Hepatocyte (in vitro differentiated cells): ENCODE measurements around the gene TMEM255B. TPM values are rescaled to one million over a fixed set of nuclear protein-coding genes. Genes with fewer than 3 reads are reported as not detected.
A peak's percentile ranks its signal among the peaks of the same experiment; 100 is the strongest.
"Not testable (repeated sequence)": the region's sequence is repeated elsewhere in the genome, so short reads cannot be mapped to it uniquely, and the experiment has no call there.

Experiments
- DNase-seq: peaks from one replicate; pipeline ENCODE4 v3.0.0-alpha.2; 2016; ENCODE audit warnings: low spot score
- H2AFZ ChIP-seq: fragments of 200-600 bp; sonication (generic); 2 replicates; pipeline ENCODE4 v1.6.0; 2016; ENCODE audit warnings: antibody characterized with exemption, mild to moderate bottlenecking
- H3K27ac ChIP-seq: fragments of 200-600 bp; sonication (generic); 2 replicates; pipeline ENCODE4 v1.5.1; 2016; ENCODE audit warnings: mild to moderate bottlenecking
- H3K27me3 ChIP-seq: fragments of 200-600 bp; sonication (generic); 2 replicates; pipeline ENCODE4 v1.6.1; 2016
- H3K36me3 ChIP-seq: fragments of 200-600 bp; sonication (generic); replicated peaks from 2 replicates; pipeline ENCODE4 v1.5.1; 2016; ENCODE audit warnings: low read depth; ENCODE audit not compliant: insufficient read depth
- H3K4me1 ChIP-seq: fragments of 200-600 bp; sonication (generic); 2 replicates; pipeline ENCODE4 v1.5.1; 2016; ENCODE audit warnings: mild to moderate bottlenecking, moderate library complexity; ENCODE audit not compliant: insufficient read depth
- H3K4me2 ChIP-seq: fragments of 200-600 bp; sonication (generic); 2 replicates; pipeline ENCODE4 v1.6.0; 2016
- H3K4me3 ChIP-seq: fragments of 200-600 bp; sonication (generic); 2 replicates; pipeline ENCODE4 v1.5.1; 2016; ENCODE audit warnings: mild to moderate bottlenecking
- H3K79me2 ChIP-seq: fragments of 200-600 bp; sonication (generic); 2 replicates; pipeline ENCODE4 v1.6.0; 2017; ENCODE audit warnings: mild to moderate bottlenecking
- H3K9me2 ChIP-seq: fragments of 200-600 bp; sonication (generic); replicated peaks from 2 replicates; pipeline ENCODE4 v1.6.0; 2017; ENCODE audit warnings: mild to moderate bottlenecking; ENCODE audit not compliant: insufficient read depth
- H3K9me3 ChIP-seq: fragments of 200-600 bp; sonication (generic); 2 replicates; pipeline ENCODE4 v1.5.1; 2016; ENCODE audit warnings: low read depth, mild to moderate bottlenecking
- H4K20me1 ChIP-seq: fragments of 200-600 bp; sonication (generic); 2 replicates; pipeline ENCODE4 v1.6.0; 2016; ENCODE audit warnings: mild to moderate bottlenecking; ENCODE audit not compliant: insufficient read depth, poor library complexity, severe bottlenecking
- CTCF ChIP-seq: fragments of 200-600 bp; sonication (generic); IDR thresholded peaks from 2 replicates; pipeline ENCODE4 v1.5.1; 2016; ENCODE audit warnings: antibody characterized with exemption, mild to moderate bottlenecking; ENCODE audit not compliant: poor library complexity
- EZH2 ChIP-seq: fragments of 200-600 bp; sonication (generic); IDR thresholded peaks from 2 replicates; pipeline ENCODE4 v1.6.1; 2016; ENCODE audit warnings: antibody characterized with exemption, mild to moderate bottlenecking, borderline replicate concordance
- EZH2phosphoT487 ChIP-seq: fragments of 200-600 bp; sonication (generic); IDR thresholded peaks from one replicate; pipeline ENCODE4 v1.6.1; 2018; ENCODE audit warnings: antibody characterized with exemption, mild to moderate bottlenecking, low read depth, moderate library complexity; ENCODE audit not compliant: unreplicated experiment, severe bottlenecking
- WGBS: methylation state at CpG from one replicate; pipeline ENCODE4 v1.1.6; 2016; ENCODE audit warnings: low lambda C conversion rate; ENCODE audit errors: missing lambda C conversion rate; 5-methylcytosine and 5-hydroxymethylcytosine counted together
- polyA plus RNA-seq: library from polyadenylated mRNA; unstranded; fragments of >200 nt; fragmentation: Nextera tagmentation; extraction: Ambion mirVana; gene quantifications from 2 replicates; pipeline ENCODE4 v1.2.1, GENCODE V29; 2016
- total RNA-seq: library from RNA; depleted of rRNA; stranded (reverse); fragments of >200 nt; gene quantifications from 2 replicates; pipeline ENCODE4 v1.2.3, GENCODE V29; 2014

Gene TMEM255B
- total and polyA plus RNA-seq, 2 experiments from 2014 or later: 0.10 to 4.0 TPM

- H3K4me3 ChIP-seq: no peak overlapping the region
- H2AFZ ChIP-seq: no peak overlapping the region
- WGBS: 77% methylated on average over 20 of the region's 21 CpGs
- peaks cover 15% of the 10 kb centered on the region for H3K4me1 ChIP-seq
- TF ChIP-seq CTCF (no peak), EZH2 (no peak), EZH2phosphoT487 (no peak)
- DNase-seq: no peak
- no peaks in the 10 kb centered on the region for H3K36me3 ChIP-seq
- H3K79me2 ChIP-seq: no peaks in the 10 kb centered on the region
- H3K9me2 ChIP-seq: no peaks in the 10 kb centered on the region
- no peaks in the 10 kb centered on the region for H4K20me1 ChIP-seq
- no peak overlapping the region for H3K4me2 ChIP-seq
- no peaks in the 10 kb centered on the region for H3K9me3 ChIP-seq
- no peaks in the 10 kb centered on the region for H3K27me3 ChIP-seq
- H3K27ac ChIP-seq: no peak overlapping the region
Observed at GRCh38 chr13:113744197-113745000, 14.6 kb upstream of the TMEM255B start.

- WGBS: 97% methylated on average over 7 of the region's 9 CpGs
- H3K9me3 ChIP-seq: no peaks in the 10 kb centered on the region
- no peak overlapping the region for H3K4me2 ChIP-seq
- H3K4me1 ChIP-seq: peaks cover 15% of the 10 kb centered on the region
- no peaks in the 10 kb centered on the region for H3K36me3 ChIP-seq
- TF ChIP-seq EZH2phosphoT487 (no peak), CTCF (no peak), EZH2 (no peak)
- DNase-seq: no peak
- H3K27ac ChIP-seq: no peak overlapping the region
- no peak overlapping the region for H2AFZ ChIP-seq
- H3K4me3 ChIP-seq: no peak overlapping the region
- H3K79me2 ChIP-seq: no peaks in the 10 kb centered on the region
- no peaks in the 10 kb centered on the region for H4K20me1 ChIP-seq
- no peaks in the 10 kb centered on the region for H3K9me2 ChIP-seq
- H3K27me3 ChIP-seq: no peaks in the 10 kb centered on the region
Observed at GRCh38 chr13:113745059-113745458, 14.0 kb upstream of the TMEM255B start.

GRCh38 chr13:113745500-113746142 is 13.4 kb upstream of the TMEM255B start:
- not testable (repeated sequence) for H3K79me2 ChIP-seq, H3K36me3 ChIP-seq, H3K9me3 ChIP-seq, H3K4me2 ChIP-seq, H3K4me3 ChIP-seq, H2AFZ ChIP-seq, DNase-seq, H3K9me2 ChIP-seq, H3K27me3 ChIP-seq, H4K20me1 ChIP-seq
- Histone ChIP-seq H3K27ac (peak overlapping the region; percentile 44), H3K4me1 (peaks cover 15% of the 10 kb centered on the region)
- WGBS: 90% methylated on average over 16 of the region's 24 CpGs

GRCh38 chr13:113746143-113746525 is 12.9 kb upstream of the TMEM255B start:
- Histone ChIP-seq H4K20me1 (no peaks in the 10 kb centered on the region), H3K4me2 (no peak overlapping the region), H3K27ac (peak overlapping the region; percentile 76), H2AFZ (peak overlapping the region; percentile 33), H3K9me3 (no peaks in the 10 kb centered on the region), H3K4me1 (peaks cover 15% of the 10 kb centered on the region), H3K4me3 (no peak overlapping the region), H3K9me2 (no peaks in the 10 kb centered on the region), H3K27me3 (no peaks in the 10 kb centered on the region), H3K36me3 (no peaks in the 10 kb centered on the region), H3K79me2 (no peaks in the 10 kb centered on the region)
- no peak for TF ChIP-seq CTCF
- no peak for TF ChIP-seq EZH2
- no peak for TF ChIP-seq EZH2phosphoT487
- 67% methylated on average over 5 of the region's 5 CpGs for WGBS
- DNase-seq: peak; percentile 60
